Hepatocyte (in vitro differentiated cells): Measurements from ENCODE around the gene SNX1. TPM values are rescaled to one million over a fixed set of nuclear protein-coding genes. Genes with fewer than 3 reads are reported as not detected.
A peak's percentile ranks its signal among the peaks of the same experiment; 100 is the strongest.

Source experiments
- DNase-seq: peaks from one replicate; pipeline ENCODE4 v3.0.0-alpha.2; 2016; ENCODE audit warnings: low spot score
- H2AFZ ChIP-seq: fragments of 200-600 bp; sonication (generic); 2 replicates; pipeline ENCODE4 v1.6.0; 2016; ENCODE audit warnings: antibody characterized with exemption, mild to moderate bottlenecking
- H3K27ac ChIP-seq: fragments of 200-600 bp; sonication (generic); 2 replicates; pipeline ENCODE4 v1.5.1; 2016; ENCODE audit warnings: mild to moderate bottlenecking
- H3K27me3 ChIP-seq: fragments of 200-600 bp; sonication (generic); 2 replicates; pipeline ENCODE4 v1.6.1; 2016
- H3K36me3 ChIP-seq: fragments of 200-600 bp; sonication (generic); replicated peaks from 2 replicates; pipeline ENCODE4 v1.5.1; 2016; ENCODE audit warnings: low read depth; ENCODE audit not compliant: insufficient read depth
- H3K4me1 ChIP-seq: fragments of 200-600 bp; sonication (generic); 2 replicates; pipeline ENCODE4 v1.5.1; 2016; ENCODE audit warnings: mild to moderate bottlenecking, moderate library complexity; ENCODE audit not compliant: insufficient read depth
- H3K4me2 ChIP-seq: fragments of 200-600 bp; sonication (generic); 2 replicates; pipeline ENCODE4 v1.6.0; 2016
- H3K4me3 ChIP-seq: fragments of 200-600 bp; sonication (generic); 2 replicates; pipeline ENCODE4 v1.5.1; 2016; ENCODE audit warnings: mild to moderate bottlenecking
- H3K79me2 ChIP-seq: fragments of 200-600 bp; sonication (generic); 2 replicates; pipeline ENCODE4 v1.6.0; 2017; ENCODE audit warnings: mild to moderate bottlenecking
- H3K9me2 ChIP-seq: fragments of 200-600 bp; sonication (generic); replicated peaks from 2 replicates; pipeline ENCODE4 v1.6.0; 2017; ENCODE audit warnings: mild to moderate bottlenecking; ENCODE audit not compliant: insufficient read depth
- H3K9me3 ChIP-seq: fragments of 200-600 bp; sonication (generic); 2 replicates; pipeline ENCODE4 v1.5.1; 2016; ENCODE audit warnings: low read depth, mild to moderate bottlenecking
- H4K20me1 ChIP-seq: fragments of 200-600 bp; sonication (generic); 2 replicates; pipeline ENCODE4 v1.6.0; 2016; ENCODE audit warnings: mild to moderate bottlenecking; ENCODE audit not compliant: insufficient read depth, poor library complexity, severe bottlenecking
- CTCF ChIP-seq: fragments of 200-600 bp; sonication (generic); IDR thresholded peaks from 2 replicates; pipeline ENCODE4 v1.5.1; 2016; ENCODE audit warnings: antibody characterized with exemption, mild to moderate bottlenecking; ENCODE audit not compliant: poor library complexity
- EZH2 ChIP-seq: fragments of 200-600 bp; sonication (generic); IDR thresholded peaks from 2 replicates; pipeline ENCODE4 v1.6.1; 2016; ENCODE audit warnings: antibody characterized with exemption, mild to moderate bottlenecking, borderline replicate concordance
- EZH2phosphoT487 ChIP-seq: fragments of 200-600 bp; sonication (generic); IDR thresholded peaks from one replicate; pipeline ENCODE4 v1.6.1; 2018; ENCODE audit warnings: antibody characterized with exemption, mild to moderate bottlenecking, low read depth, moderate library complexity; ENCODE audit not compliant: unreplicated experiment, severe bottlenecking
- WGBS: methylation state at CpG from one replicate; pipeline ENCODE4 v1.1.6; 2016; ENCODE audit warnings: low lambda C conversion rate; ENCODE audit errors: missing lambda C conversion rate; 5-methylcytosine and 5-hydroxymethylcytosine counted together
- polyA plus RNA-seq: library from polyadenylated mRNA; unstranded; fragments of >200 nt; fragmentation: Nextera tagmentation; extraction: Ambion mirVana; gene quantifications from 2 replicates; pipeline ENCODE4 v1.2.1, GENCODE V29; 2016
- total RNA-seq: library from RNA; depleted of rRNA; stranded (reverse); fragments of >200 nt; gene quantifications from 2 replicates; pipeline ENCODE4 v1.2.3, GENCODE V29; 2014

SNX1 gene
- total and polyA plus RNA-seq, 2 experiments from 2014 or later, result 64.9 to 103 TPM

- peaks cover 14% of the 10 kb centered on the region for H3K27me3 ChIP-seq
- no peaks in the 10 kb centered on the region for H3K9me3 ChIP-seq
- no peaks in the 10 kb centered on the region for H3K79me2 ChIP-seq
- H4K20me1 ChIP-seq, result no peaks in the 10 kb centered on the region
- H3K36me3 ChIP-seq, result no peaks in the 10 kb centered on the region
- WGBS, result 81% methylated on average over 9 of the region's 9 CpGs
- H3K4me3 ChIP-seq, result no peak overlapping the region
- DNase-seq, result no peak
- H3K9me2 ChIP-seq, result no peaks in the 10 kb centered on the region
- no peak overlapping the region for H2AFZ ChIP-seq
- no peak overlapping the region for H3K27ac ChIP-seq
- peaks cover 30% of the 10 kb centered on the region for H3K4me1 ChIP-seq
- TF ChIP-seq CTCF (no peak), EZH2 (no peak), EZH2phosphoT487 (no peak)
- no peak overlapping the region for H3K4me2 ChIP-seq
Measured at GRCh38 chr15:64149893-64150578, 54.3 kb downstream of the SNX1 start.

- TF ChIP-seq EZH2phosphoT487, result no peak
- TF ChIP-seq EZH2, result peak; percentile 45
- H3K9me2 ChIP-seq, result no peaks in the 10 kb centered on the region
- no peaks in the 10 kb centered on the region for H3K9me3 ChIP-seq
- H3K27ac ChIP-seq, result no peak within 1 kb of the TSS
- H4K20me1 ChIP-seq, result peaks cover 5% of the 10 kb centered on the region
- no peaks in the 10 kb centered on the region for H3K79me2 ChIP-seq
- 2% methylated on average over 65 of the region's 83 CpGs for WGBS
- H3K36me3 ChIP-seq, result no peaks in the 10 kb centered on the region
- peaks cover 14% of the 10 kb centered on the region for H3K27me3 ChIP-seq
- peak within 1 kb of the TSS; percentile 99 for H3K4me2 ChIP-seq
- peak within 1 kb of the TSS; percentile 58 for H3K4me3 ChIP-seq
- peaks cover 25% of the 10 kb centered on the region for H3K4me1 ChIP-seq
- H2AFZ ChIP-seq, result peak within 1 kb of the TSS; percentile 80
- DNase-seq, result peak; percentile 52
Measured at GRCh38 chr15:64151727-64152506, 56.1 kb downstream of the SNX1 start, which contains the start of gene SNX22. SNX22 (plus strand) TSS chr15:64151731; CDS start chr15:64151776, 45 bp downstream.

- H3K4me3 ChIP-seq, result peak overlapping the region; percentile 58
- H4K20me1 ChIP-seq, result peaks cover 13% of the 10 kb centered on the region
- 38% methylated on average over 25 of the region's 27 CpGs for WGBS
- no peak for DNase-seq
- peaks cover 14% of the 10 kb centered on the region for H3K27me3 ChIP-seq
- TF ChIP-seq EZH2 (no peak), CTCF (no peak), EZH2phosphoT487 (no peak)
- peaks cover 21% of the 10 kb centered on the region for H3K4me1 ChIP-seq
- H3K79me2 ChIP-seq, result no peaks in the 10 kb centered on the region
- no peak overlapping the region for H2AFZ ChIP-seq
- H3K9me2 ChIP-seq, result no peaks in the 10 kb centered on the region
- H3K27ac ChIP-seq, result no peak overlapping the region
- no peaks in the 10 kb centered on the region for H3K9me3 ChIP-seq
- H3K36me3 ChIP-seq, result no peaks in the 10 kb centered on the region
- H3K4me2 ChIP-seq, result peak overlapping the region; percentile 99
Measured at GRCh38 chr15:64152507-64153387, 57.0 kb downstream of the SNX1 start.
